8988T (cell line): Measurements from ENCODE around the gene ZNF91.
"Not testable (repeated sequence)": the region's sequence is repeated elsewhere in the genome, so short reads cannot be mapped to it uniquely, and the experiment has no call there.

Experiments
- DNase-seq: peaks from one replicate; pipeline ENCODE4 v3.0.0; 2011

ZNF91 gene

GRCh38 chr19:23315286-23315685, 80.0 kb downstream of the ZNF91 start:
- DNase-seq: no peak

GRCh38 chr19:23314505-23315251, 80.6 kb downstream of the ZNF91 start:
- no peak for DNase-seq

GRCh38 chr19:23313196-23313595, 82.1 kb downstream of the ZNF91 start:
- DNase-seq: no peak

- DNase-seq: no peak
These were observed 82.8 kb downstream of the ZNF91 start for GRCh38 chr19:23312515-23312914.

- DNase-seq: no peak
These were observed 83.7 kb downstream of the ZNF91 start for GRCh38 chr19:23311551-23311950.

GRCh38 chr19:23310729-23311211, 84.5 kb downstream of the ZNF91 start:
- no peak for DNase-seq

GRCh38 chr19:23309926-23310325, 85.3 kb downstream of the ZNF91 start:
- DNase-seq: no peak

GRCh38 chr19:23305555-23305954, 89.7 kb downstream of the ZNF91 start:
- no peak for DNase-seq

- no peak for DNase-seq
These were observed 91.0 kb downstream of the ZNF91 start for GRCh38 chr19:23304238-23304637.

- no peak for DNase-seq
These were observed 101.1 kb downstream of the ZNF91 start for GRCh38 chr19:23294141-23294540.

GRCh38 chr19:23289966-23290365, 105.3 kb downstream of the ZNF91 start:
- DNase-seq: not testable (repeated sequence)
